ENCODE results near the gene EIF5A.

The EIF5A gene

DNA sequence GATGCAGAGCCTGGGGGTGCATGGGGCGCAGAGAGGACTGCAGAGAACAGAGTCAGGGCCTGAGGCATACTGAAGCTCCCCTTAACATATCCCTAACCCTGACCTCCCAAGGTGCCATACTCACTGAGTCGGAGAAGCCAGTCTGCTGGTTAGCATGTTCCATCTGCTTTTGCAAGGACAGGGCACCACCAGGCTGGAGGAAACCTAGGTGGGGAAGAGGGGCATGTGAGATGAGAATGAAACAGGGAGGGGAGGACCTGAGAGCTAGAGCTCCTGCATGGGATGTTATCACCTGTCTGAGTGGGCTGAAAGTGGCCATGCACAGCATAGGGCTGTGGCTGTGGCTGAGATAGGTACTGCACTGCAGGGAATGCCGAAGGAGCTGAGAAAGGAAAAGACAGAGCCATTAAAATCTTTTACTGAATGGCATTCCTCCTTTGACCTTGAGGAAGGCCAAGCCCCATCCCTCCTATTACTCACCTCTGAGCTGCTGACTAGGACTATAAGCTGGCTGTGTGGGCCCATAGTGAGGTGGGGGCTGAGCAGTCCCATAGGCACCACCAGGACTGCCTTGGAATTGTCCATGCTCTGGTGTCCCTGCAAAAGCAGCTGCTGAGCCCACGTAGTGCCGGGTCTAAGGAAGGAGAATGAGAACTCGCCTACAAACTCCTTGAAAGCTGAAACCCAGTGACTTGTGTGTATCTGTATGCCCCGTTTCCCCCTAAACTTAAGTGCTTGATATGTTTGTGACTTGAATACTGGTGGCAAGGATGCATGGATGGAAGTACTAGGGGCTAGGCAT is 5.9 kb downstream of the EIF5A start:
- TF ChIP-seq GATA2 (IDR thresholded peaks at IDR 0.05; ENCODE audit: low read depth, low read length) (no peak), GATA3 (IDR thresholded peaks at IDR 0.05; ENCODE audit: low read depth, low read length) (no peak)

- TF ChIP-seq GATA3 (IDR thresholded peaks at IDR 0.05; ENCODE audit: low read depth, low read length) = no peak
- no peak for TF ChIP-seq GATA2 (IDR thresholded peaks at IDR 0.05; ENCODE audit: low read depth, low read length)
Measured at GRCh38 chr17:7313890-7314718, 6.7 kb downstream of the EIF5A start.

- TF ChIP-seq GATA3 (IDR thresholded peaks at IDR 0.05; ENCODE audit: low read depth, low read length) = no peak
Measured at GRCh38 chr17:7314719-7315569, 7.5 kb downstream of the EIF5A start, which contains the start of gene GPS2. Gene GPS2 (minus strand): TSS chr17:7315360. CDS start chr17:7315052, 308 bp downstream.

GRCh38 chr17:7315570-7316235 is 8.3 kb downstream of the EIF5A start:
- TF ChIP-seq GATA3 (IDR thresholded peaks at IDR 0.05; ENCODE audit: low read depth, low read length) = no peak
- no peak for TF ChIP-seq GATA2 (IDR thresholded peaks at IDR 0.05; ENCODE audit: low read depth, low read length)

- TF ChIP-seq GATA3 (IDR thresholded peaks at IDR 0.05; ENCODE audit: low read depth, low read length) (no peak), GATA2 (IDR thresholded peaks at IDR 0.05; ENCODE audit: low read depth, low read length) (no peak)
Measured at GRCh38 chr17:7317161-7317803, 9.9 kb downstream of the EIF5A start.

GRCh38 chr17:7318121-7318860 is 10.9 kb downstream of the EIF5A start:
- TF ChIP-seq GATA2 (IDR thresholded peaks at IDR 0.05; ENCODE audit: low read depth, low read length) (no peak), GATA3 (IDR thresholded peaks at IDR 0.05; ENCODE audit: low read depth, low read length) (no peak)

DNA sequence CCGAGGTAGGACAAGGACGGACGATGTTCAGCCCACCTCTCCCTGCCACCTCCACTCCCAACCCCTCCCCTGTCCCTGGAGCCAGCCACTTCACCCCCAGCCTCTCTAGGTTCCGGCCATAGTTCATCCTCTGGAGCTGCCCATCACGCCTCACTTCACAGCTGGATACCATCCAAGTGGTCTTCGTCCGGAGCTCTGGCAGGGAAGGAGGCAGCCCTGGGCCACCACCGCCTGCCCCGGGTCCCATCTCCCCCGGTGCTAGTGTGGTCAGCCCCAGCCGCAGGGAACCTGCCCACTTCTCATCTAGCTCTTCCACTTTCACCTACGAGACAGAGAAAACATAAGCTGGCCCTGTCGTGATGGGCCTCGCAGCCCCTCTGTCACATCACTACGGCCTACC is 14.0 kb downstream of the EIF5A start:
- TF ChIP-seq GATA3 (IDR thresholded peaks at IDR 0.05; ENCODE audit: low read depth, low read length) (no peak), GATA2 (IDR thresholded peaks at IDR 0.05; ENCODE audit: low read depth, low read length) (no peak)

- TF ChIP-seq GATA3 (IDR thresholded peaks at IDR 0.05; ENCODE audit: low read depth, low read length) (no peak), GATA2 (IDR thresholded peaks at IDR 0.05; ENCODE audit: low read depth, low read length) (no peak)
Measured at GRCh38 chr17:7322520-7323194, 15.2 kb downstream of the EIF5A start.

DNA sequence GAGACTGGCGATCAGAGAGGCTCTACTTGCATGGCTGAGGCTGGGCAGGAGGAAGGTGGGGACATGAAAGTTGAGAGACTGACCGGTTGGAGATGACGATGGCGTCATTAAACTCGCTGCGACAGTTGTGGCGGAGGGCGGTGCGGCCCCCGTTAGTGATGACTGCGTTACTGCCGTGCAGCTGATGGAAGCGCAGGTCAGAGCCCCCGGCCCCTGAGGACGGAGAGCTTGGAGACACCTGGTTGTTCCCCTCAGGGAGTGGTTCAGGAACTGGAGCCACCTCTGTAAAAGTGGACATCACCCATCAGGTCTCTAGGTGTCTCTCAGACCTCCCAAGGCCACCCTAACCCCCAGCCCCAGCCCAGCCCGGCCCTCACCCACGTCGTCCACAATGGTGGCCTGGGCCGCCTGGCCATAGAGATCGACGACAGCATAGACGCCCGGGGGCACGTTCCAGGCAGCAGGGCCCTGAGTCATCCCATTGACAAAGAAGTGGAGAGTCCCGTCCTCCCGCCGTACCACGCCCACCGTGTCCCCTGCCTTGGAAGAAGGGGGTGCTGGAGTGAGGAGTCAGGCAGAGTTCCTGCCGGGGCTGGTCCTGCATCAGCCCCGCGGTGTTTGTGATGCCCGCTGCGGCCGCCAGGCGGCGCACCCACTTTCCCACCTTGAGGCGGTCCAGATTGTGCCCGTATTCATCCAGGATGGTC is 16.5 kb downstream of the EIF5A start:
- no peak for TF ChIP-seq GATA3 (IDR thresholded peaks at IDR 0.05; ENCODE audit: low read depth, low read length)
- no peak for TF ChIP-seq GATA2 (IDR thresholded peaks at IDR 0.05; ENCODE audit: low read depth, low read length)

DNA sequence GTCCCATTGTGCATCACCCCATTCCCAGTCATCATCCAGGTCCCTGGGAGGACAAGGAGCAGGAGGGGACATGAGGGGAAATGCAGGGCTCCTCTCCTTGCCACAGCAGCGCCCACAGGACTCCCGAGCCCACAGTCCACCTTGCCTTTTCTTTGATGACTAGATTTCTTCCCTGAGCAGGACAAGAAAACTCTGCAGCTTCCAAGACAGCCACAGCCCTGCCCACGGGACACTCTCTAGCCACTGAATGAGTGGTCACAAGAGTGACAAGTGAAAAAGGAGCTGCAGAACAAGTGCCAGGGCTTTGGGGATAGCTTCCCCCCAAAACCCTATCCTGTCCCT is 17.0 kb downstream of the EIF5A start:
- no peak for TF ChIP-seq GATA3 (IDR thresholded peaks at IDR 0.05; ENCODE audit: low read depth, low read length)
- no peak for TF ChIP-seq GATA2 (IDR thresholded peaks at IDR 0.05; ENCODE audit: low read depth, low read length)

- no peak for TF ChIP-seq GATA2 (IDR thresholded peaks at IDR 0.05; ENCODE audit: low read depth, low read length)
- no peak for TF ChIP-seq GATA3 (IDR thresholded peaks at IDR 0.05; ENCODE audit: low read depth, low read length)
Measured at GRCh38 chr17:7325031-7325528, 17.7 kb downstream of the EIF5A start.
